SHP77 treated with DMSO at 0.1 percent for 48 hours (cell line): ENCODE results near the gene CDH4.

ENCODE experiments used
- DNase-seq: peaks from one replicate; lab custom pipeline; 2025; lab: John Stamatoyannopoulos, UW

CDH4 gene

GRCh38 chr20:61766921-61767610 is 515.0 kb downstream of the CDH4 start:
- DNase-seq, result no peak

- DNase-seq, result no peak
Observed at GRCh38 chr20:61767761-61768494, 515.9 kb downstream of the CDH4 start.

GRCh38 chr20:61768571-61769285 is 516.7 kb downstream of the CDH4 start:
- no peak for DNase-seq

- no peak for DNase-seq
Observed at GRCh38 chr20:61769286-61769832, 517.3 kb downstream of the CDH4 start.

GRCh38 chr20:61770113-61770585 is 518.1 kb downstream of the CDH4 start:
- no peak for DNase-seq

GRCh38 chr20:61771805-61772350 is 519.8 kb downstream of the CDH4 start:
- DNase-seq, result no peak

GRCh38 chr20:61772828-61773631 is 521.0 kb downstream of the CDH4 start:
- no peak for DNase-seq

- DNase-seq, result no peak
Observed at GRCh38 chr20:61773926-61774587, 522.0 kb downstream of the CDH4 start.

GRCh38 chr20:61775423-61775822 is 523.4 kb downstream of the CDH4 start:
- DNase-seq, result no peak

GRCh38 chr20:61776491-61777075 is 524.5 kb downstream of the CDH4 start:
- no peak for DNase-seq

- no peak for DNase-seq
Observed at GRCh38 chr20:61777773-61778494, 525.9 kb downstream of the CDH4 start.

- no peak for DNase-seq
Observed at GRCh38 chr20:61778495-61778863, 526.4 kb downstream of the CDH4 start.

GRCh38 chr20:61779176-61779965 is 527.3 kb downstream of the CDH4 start:
- DNase-seq, result no peak

GRCh38 chr20:61780066-61780465 is 528.0 kb downstream of the CDH4 start:
- DNase-seq, result no peak

- DNase-seq, result no peak
Observed at GRCh38 chr20:61784801-61785566, 532.9 kb downstream of the CDH4 start.

GRCh38 chr20:61785567-61785816 is 533.4 kb downstream of the CDH4 start:
- no peak for DNase-seq

- DNase-seq, result no peak
Observed at GRCh38 chr20:61786230-61786629, 534.2 kb downstream of the CDH4 start.

GRCh38 chr20:61788343-61788742 is 536.3 kb downstream of the CDH4 start:
- DNase-seq, result no peak

- DNase-seq, result no peak
Observed at GRCh38 chr20:61789329-61789728, 537.3 kb downstream of the CDH4 start.
